Measurements from ENCODE around the gene ENTREP1.
A peak's percentile ranks its signal among the peaks of the same experiment; 100 is the strongest.
"Not testable (repeated sequence)": the region's sequence is repeated elsewhere in the genome, so short reads cannot be mapped to it uniquely, and the experiment has no call there.

ENTREP1 gene

DNA sequence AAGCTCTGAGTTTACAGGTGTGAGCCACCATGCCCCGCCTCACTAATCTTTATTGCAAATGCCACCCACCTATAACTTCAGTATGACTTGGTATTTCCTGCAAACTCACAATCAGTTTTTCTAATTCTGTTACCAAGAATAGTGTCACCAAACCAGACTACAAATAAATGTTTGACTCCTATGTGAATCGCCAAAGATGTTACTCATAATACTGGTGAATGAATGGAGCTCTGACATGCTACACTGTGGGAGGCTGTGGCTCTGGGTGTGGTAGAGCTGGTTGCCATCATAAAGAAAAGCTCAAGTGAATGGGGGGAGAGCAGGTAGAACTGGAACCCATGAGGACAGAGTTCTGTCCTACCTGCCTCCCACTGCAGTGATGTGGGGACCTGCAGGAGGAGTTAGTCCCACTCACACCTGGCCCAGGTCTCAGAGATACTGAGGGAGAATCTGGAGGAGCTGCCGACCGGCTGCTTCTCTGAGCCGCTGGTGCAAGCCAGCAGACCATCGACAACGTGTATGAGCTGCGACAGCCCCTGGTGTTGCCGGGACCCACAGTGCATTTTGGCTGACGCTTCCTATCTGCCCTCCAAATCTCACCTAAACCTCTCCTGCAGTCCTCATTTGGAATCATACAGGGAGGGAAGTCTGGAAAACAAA, 95.7 kb downstream of the ENTREP1 start:
- no peak for DNase-seq

DNA sequence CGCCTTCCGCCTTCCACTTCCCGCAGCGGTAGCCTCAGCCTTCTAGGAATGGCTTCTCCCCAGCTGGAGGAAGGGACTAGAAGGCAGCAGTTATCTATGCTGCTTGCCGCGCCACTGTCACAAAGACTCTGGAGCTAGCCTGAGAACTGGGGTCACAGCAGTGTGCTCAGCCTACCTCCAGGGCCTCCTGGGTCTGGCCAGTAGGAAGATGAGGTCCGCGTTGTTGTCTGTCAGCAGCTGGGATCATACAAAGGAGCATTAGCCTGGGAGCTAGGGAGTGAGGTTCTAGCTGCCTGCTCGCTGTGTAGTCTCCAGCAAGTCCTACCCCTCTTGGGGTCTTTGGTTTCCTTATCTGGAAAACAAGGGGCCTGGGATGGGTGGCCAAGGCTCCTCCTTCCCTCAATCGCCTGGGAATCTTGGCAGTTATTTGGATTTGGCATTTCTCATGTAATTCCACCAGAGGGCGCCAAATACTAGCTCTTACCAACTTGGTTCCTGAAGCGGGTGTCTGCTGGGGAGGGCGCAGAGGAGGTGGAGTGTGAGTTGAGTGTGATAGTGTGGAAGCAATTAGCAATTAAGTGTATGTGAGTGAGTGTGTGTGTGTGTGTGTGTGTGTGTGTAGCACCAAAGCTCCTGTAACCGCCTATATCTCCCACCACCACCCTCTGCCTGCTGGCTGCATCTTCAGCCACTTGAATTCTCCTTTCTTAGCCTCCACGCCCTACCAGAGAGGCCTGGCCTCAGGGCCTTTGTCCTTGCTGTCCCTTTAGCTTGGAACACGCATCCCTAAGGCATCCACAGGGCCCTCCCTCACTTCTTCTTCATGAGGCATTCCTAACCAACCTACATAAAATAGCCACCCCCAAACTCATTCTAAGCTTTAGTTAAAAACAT, 97.1 kb downstream of the ENTREP1 start:
- DNase-seq: peak; percentile 87

DNA sequence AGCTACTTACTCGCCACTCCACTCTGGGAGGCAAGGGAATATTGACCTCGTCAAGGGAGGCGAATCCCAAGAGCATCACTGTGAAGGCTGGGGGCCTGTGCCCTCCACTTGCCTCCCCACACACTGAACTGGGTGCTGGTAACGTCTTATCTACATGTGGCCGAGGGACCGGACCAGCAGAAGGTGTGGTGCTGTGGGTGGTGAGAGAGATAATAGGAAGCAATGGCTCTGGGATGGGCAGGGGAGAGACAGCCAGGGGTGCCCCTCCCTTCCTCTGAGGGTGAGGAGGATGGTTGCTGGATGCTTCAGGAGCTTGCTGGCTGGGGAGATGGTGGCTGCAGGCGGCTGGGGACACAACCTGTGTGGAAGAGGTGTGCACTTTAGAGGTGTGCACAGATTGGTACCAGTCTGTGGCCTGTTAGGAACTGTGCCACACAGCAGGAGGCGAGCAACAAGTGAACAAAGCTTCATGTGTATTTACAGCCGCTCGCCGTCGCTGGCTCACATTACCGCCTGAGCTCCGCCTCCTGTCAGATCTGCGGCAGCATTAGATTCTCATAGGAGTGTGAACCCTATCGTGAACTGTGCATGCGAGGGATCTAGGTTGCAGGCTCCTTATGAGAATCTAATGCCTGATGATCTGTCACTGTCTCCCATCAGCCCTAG, 100.3 kb downstream of the ENTREP1 start:
- no peak for DNase-seq

DNA sequence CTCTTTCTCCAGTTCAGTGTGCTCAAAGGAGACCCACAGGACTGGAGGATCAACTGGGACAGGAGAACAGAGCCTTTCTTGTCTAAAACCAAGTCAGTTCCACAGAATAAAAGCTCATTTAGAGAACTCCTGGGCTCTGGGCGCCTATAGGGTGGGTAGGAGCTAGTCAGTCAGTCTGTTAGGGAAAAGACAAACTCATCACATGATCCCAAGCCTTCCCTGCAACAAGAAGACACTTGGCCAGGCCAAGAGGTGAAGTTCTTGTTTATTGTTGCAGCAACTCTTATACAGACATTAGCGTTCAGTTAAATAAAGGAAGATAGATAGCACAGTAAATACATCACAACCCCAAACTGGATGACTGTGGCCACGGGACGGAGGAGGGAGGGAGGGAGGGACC, 102.3 kb downstream of the ENTREP1 start:
- DNase-seq: no peak

DNA sequence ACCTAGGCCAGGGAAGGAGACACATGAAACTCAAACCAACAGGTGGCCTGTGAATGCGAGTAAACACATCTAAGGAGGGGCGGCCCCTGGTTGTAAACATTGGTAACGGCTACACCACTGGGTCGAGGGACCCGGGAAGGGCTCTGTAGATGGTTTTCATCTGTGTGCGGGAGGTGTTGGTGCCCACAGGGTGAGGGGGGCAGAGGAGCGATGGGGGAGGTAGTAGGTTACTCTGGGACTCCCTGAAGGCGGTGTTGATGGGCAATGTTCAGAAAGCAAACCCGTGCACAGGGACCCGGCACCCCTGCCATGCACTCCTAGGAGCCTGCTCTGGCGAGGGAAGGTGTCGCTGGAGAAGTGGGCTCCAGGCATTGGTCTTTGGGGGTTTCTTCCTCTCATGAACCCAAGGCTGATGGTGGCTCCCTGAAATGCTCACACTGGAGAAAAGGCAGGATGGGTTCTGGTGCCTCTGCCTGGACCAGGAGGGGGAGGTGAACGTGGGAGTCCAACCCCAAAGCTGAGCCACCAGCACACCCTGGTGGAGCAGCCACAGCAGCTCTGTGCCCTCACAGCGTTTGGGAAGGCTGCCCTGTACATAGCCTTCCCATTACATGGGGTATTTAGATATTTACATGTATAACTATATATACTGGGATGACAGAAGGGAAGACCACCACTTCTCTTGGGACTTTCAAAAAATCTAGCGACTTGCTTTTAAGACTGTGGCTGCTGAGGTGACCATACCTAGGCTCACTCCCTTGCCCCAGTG, 103.2 kb downstream of the ENTREP1 start:
- no peak for DNase-seq

DNA sequence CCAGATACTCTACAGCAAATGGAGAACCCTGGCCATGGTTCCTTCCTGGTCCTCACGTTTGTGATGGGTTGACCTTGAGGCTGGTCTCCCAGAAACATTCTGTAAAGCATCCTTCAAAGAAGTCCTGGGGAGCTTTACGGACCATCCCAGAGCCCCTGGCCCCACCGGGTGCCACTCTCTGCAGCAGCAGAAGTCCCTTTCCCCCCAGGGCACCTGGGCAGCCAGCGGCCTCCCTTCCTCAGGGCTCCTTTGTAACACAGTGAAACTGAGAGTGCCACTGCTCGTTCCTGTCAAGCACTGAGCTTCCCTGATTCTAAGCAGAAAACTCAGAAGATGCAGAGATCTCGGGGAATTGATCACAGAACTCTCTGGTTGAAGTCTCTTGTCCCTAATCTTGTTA, 104.3 kb downstream of the ENTREP1 start:
- DNase-seq: no peak

DNA sequence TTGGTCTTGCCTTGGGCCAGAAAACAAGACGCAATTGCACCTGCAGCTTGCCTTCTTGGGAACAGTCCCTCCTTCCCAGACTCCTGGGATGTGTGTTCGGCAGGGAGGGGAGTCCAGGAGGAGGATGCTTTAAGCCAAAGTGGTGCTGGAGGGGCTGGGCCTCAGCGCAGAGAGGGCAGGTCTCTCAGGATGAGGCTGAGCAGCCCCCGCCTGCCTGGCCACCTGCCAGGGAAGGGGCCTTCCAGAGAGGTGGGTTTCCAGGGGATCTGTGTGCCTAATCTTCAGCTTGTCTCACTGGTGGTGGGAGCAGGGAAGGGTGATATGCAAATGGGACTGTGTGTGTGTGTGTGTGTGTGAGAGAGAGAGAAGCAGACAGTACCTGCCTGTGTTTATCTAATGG, 105.2 kb downstream of the ENTREP1 start:
- no peak for DNase-seq

DNA sequence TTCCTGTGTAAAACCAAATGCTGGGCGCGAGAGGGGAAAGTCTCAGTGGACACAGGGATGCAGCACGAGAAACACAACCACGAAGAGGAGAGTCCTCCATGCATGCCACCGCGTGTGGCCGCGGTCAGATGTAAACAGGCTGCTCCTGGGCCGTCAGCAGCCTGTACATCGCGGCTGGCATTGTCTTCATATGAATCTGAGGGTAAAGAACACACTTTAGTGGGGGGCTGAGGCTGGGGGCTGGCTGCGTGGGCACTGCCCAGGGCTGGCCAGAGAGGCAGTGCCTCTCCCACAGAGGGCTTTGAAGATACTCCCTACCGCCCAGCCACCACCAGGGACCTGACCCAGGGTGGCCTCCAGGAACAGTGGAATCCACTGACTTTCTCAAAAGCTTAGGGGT, 106.2 kb downstream of the ENTREP1 start:
- DNase-seq: no peak

DNA sequence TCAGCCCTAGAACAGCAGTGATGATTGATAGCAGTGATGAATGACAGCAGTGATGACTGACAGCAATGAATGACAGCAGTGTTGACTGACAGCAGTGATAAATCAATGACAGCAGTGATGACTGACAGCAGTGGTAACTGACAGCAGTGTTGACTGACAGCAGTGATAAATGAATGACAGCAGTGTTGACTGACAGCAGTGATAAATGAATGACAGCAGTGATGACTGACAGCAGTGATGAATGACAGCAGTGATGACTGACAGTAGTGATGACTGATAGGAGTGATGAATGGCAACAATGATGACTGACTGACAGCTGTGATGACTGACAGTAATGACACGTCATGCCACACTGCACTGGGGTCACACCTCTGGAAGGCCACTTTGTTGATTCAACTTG, 106.8 kb downstream of the ENTREP1 start:
- no peak for DNase-seq

DNA sequence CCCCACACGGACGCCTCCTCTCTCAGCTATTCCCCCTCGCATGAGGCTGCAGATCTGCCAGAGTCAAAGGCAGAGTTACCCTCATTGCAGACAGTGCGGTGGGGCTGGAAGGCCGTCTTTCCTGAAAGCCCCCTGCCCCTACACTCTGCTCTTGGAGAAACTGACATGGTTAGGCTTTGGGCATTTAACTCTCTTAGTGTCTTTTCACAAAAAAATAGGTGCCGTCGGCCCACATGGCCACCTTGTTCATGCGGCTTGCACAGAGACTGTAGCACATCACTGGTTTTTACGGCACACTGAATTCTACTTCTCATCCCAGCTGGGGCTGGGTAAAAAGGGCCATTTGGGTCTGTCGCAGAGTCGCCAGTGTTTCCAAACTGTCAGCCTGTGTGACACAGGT, 107.6 kb downstream of the ENTREP1 start:
- DNase-seq: no peak

DNA sequence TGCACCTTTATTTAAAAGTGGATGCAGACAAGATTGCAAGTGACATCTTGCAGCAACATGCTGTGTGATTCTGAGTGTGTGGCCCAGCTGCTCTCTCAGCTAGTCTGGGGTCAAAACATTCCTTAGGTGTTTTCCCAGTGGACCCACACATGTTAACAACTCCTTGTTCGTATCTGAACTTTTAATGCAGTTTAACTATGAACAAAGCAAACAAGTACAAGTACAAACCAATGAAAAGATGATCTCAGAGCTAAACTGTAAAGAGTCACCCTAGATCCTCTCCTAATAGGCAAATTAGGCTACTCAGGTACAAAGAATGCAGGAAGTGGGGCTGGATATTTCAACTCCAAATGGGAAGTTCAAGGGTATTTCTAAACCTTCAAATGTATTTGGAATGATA, 108.4 kb downstream of the ENTREP1 start:
- DNase-seq: no peak

DNA sequence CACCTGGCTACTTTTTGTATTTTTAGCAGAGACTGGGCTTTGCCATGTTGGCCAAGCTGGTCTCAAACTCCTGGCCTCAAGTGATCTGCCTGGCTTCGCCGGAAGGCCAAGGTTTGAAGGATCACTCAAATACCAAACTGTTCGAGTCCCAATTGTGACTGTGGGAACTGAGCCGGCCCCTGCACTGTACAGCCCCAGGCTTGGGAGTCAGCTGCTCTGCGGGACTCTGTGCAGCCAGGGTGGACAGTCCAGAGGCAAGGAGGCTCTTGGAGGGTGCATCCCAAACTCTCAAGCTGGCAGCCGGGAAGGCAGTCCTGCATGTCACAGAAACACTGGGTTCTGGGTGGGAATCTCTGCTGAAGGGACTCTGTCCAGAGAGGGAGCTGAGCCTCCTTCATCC, 109.0 kb downstream of the ENTREP1 start:
- no peak for DNase-seq

DNA sequence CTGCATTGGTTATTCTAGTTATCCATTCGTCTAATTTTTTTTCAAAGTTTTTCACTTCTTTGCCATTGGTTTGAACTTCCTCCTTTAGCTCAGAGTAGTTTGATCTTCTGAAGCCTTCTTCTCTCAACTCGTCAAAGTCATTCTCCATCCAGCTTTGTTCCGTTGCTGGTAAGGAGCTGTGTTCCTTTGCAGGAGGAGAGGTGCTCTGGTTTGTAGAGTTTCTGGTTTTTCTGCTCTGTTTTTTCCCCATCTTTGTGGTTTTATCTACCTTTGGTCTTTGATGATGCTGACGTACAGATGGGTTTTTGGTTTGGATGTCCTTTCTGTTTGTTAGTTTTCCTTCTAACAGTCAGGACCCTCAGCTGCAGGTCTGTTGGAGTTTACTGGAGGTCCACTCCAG, 114.6 kb downstream of the ENTREP1 start:
- not testable (repeated sequence) for DNase-seq

DNA sequence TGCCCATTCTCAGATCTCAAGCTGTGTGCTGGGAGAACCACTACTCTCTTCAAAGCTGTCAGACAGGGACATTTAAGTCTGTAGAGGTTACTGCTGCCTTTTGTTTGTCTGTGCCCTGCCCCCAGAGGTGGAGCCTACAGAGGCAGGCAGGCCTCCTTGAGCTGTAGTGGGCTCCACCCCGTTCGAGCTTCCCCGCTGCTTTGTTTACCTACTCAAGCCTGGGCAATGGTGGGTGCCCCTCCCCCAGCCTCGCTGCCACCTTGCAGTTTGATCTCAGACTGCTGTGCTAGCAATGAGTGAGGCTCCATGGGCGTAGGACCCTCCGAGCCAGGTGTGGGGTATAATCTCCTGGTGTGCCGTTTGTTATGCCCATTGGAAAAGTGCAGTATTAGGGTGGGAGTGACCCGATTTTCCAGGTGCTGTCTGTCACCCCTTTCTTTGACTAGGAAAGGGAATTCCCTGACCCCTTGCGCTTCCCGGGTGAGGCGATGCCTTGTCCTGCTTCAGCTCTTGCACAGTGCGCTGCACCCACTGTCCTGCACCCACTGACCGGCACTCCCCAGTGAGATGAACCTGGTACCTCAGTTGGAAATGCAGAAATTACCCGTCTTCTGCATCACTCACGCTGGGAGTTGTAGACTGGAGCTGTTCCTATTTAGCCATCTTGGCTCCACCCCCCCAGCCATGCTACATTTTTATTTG, 115.4 kb downstream of the ENTREP1 start:
- not testable (repeated sequence) for DNase-seq
